OCI-LY7 (cell line): Measurements from ENCODE around the gene POLR3H.

ENCODE experiments used
- EZH2phosphoT487 ChIP-seq: fragments of 200-600 bp; sonication (generic); IDR thresholded peaks from 2 replicates; pipeline ENCODE4 v1.6.1; 2018; ENCODE audit warnings: low read depth, borderline replicate concordance, mild to moderate bottlenecking, mixed run types, antibody characterized with exemption, low read length, moderate library complexity, mixed read lengths
- TF ChIP-seq, protein P1 (sequence below): fragments of 200-600 bp; sonication (generic); conservative IDR thresholded peaks from 2 replicates; pipeline ENCODE4 v1.5.1; 2014; ENCODE audit warnings: mild to moderate bottlenecking, antibody characterized with exemption, low read length, moderate library complexity, mixed read lengths

DNA sequence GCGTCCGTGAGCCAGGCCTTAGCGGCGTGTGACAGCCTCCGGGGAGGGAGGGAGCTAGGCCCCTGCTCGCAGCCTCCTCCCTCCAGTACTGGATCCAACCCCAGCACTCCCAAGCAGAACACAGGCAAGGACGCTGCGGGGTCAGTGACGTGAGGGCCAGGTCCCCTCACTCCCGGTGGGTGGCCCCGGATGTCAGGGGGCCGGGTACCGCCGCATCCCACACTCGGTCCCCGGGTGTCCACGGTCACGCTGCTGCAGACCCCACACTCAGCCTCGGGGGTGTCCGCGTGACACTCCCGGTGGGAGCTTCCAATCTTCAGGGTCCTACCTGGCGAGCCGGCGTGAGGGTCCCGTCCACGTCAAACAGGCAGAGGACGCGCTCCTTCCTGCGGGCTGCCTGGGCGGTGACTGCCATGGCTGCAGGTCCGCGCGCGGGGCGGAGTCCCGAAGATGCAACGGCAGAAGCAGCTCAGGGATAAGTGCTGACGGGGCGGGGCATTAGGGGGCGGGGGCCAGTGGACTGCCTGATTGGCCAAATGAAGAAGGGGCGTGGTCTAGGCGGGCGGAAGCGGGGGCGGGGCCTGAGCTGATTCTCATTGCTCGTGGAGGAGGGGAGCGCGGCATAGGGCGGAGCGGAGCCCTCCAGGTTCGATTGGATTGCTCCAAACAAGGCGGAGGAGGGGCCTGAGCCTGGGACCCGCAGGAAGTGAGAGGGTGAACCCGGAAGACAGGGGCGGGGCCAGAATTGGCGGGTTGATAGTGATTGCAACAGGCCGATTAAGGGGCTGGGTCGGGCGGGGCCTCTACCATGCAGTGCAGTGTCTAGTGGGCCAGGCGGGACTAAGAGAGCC, 45.3 kb upstream of the POLR3H start, which contains the start of gene PMM1:
- TF ChIP-seq, protein P1, sequence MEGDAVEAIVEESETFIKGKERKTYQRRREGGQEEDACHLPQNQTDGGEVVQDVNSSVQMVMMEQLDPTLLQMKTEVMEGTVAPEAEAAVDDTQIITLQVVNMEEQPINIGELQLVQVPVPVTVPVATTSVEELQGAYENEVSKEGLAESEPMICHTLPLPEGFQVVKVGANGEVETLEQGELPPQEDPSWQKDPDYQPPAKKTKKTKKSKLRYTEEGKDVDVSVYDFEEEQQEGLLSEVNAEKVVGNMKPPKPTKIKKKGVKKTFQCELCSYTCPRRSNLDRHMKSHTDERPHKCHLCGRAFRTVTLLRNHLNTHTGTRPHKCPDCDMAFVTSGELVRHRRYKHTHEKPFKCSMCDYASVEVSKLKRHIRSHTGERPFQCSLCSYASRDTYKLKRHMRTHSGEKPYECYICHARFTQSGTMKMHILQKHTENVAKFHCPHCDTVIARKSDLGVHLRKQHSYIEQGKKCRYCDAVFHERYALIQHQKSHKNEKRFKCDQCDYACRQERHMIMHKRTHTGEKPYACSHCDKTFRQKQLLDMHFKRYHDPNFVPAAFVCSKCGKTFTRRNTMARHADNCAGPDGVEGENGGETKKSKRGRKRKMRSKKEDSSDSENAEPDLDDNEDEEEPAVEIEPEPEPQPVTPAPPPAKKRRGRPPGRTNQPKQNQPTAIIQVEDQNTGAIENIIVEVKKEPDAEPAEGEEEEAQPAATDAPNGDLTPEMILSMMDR: no peak
- TF ChIP-seq EZH2phosphoT487: no peak
